ENCODE measurements around the gene TASP1. TPM values are rescaled to one million over a fixed set of nuclear protein-coding genes. Genes with fewer than 3 reads are reported as not detected.

TASP1 gene
- polyA plus RNA-seq, 1 donor (not counting 4 experiments of a cell fraction or from before 2014, with no cell fraction given), result 17.4 TPM

GRCh38 chr20:13449868-13450434, 188.8 kb downstream of the TASP1 start:
- peaks cover 10% of the 10 kb centered on the region for H3K4me1 ChIP-seq (ENCODE audit: control insufficient read depth, extremely low read depth, insufficient read depth, low read length)
- TF ChIP-seq EZH2 (IDR thresholded peaks at IDR 0.05; ENCODE audit: low read length), result no peak
- no peak for TF ChIP-seq CTCF (optimal IDR thresholded peaks at IDR 0.05 in 1 of 3, IDR thresholded peaks at IDR 0.05 in 1 of 3, conservative IDR thresholded peaks at IDR 0.05 in 1 of 3; ENCODE audit: extremely low read depth in 1 of 3, insufficient read depth in 2 of 3, low read length in 3 of 3)
- FAIRE-seq (no peak), DNase-seq (ENCODE audit: low read depth, low spot score) (no peak)
- H2AFZ ChIP-seq (ENCODE audit: control insufficient read depth, low read length), result no peak overlapping the region
- no peaks in the 10 kb centered on the region for H3K27me3 ChIP-seq (ENCODE audit: control insufficient read depth, extremely low read depth, insufficient read depth, low read length)
- H3K9ac ChIP-seq (ENCODE audit: control insufficient read depth, extremely low read depth, insufficient read depth, low read length), result no peak overlapping the region
- no peaks in the 10 kb centered on the region for H3K36me3 ChIP-seq (ENCODE audit: control insufficient read depth in 2 of 2, extremely low read depth in 1 of 2, insufficient read depth in 2 of 2, low read length in 2 of 2)
- dilution Hi-C loops (cut with MboI; ENCODE audit: extremely low pct_ligation_motif_present, low sequenced_read_pairs), result no loop called here
- H3K79me2 ChIP-seq (ENCODE audit: control insufficient read depth, insufficient read depth, low read length), result no peaks in the 10 kb centered on the region
- no peak overlapping the region for H3K4me3 ChIP-seq (ENCODE audit: control insufficient read depth in 2 of 3, extremely low read depth in 1 of 3, insufficient read depth in 2 of 3, low read depth in 1 of 3, low read length in 3 of 3)
- no peaks in the 10 kb centered on the region for H3K9me1 ChIP-seq (ENCODE audit: control insufficient read depth, extremely low read depth, insufficient read depth, low read length)
- no peak overlapping the region for H3K4me2 ChIP-seq (ENCODE audit: control insufficient read depth, extremely low read depth, insufficient read depth, low read depth, low read length)
- H3K9me3 ChIP-seq (ENCODE audit: control insufficient read depth, low read depth, low read length), result no peaks in the 10 kb centered on the region
- no peaks in the 10 kb centered on the region for H4K20me1 ChIP-seq (ENCODE audit: control insufficient read depth, extremely low read depth, insufficient read depth, low read length)
- H3K27ac ChIP-seq (ENCODE audit: control insufficient read depth, insufficient read depth, low read length), result no peak overlapping the region

GRCh38 chr20:13447385-13448180, 191.1 kb downstream of the TASP1 start:
- no peak overlapping the region for H3K27ac ChIP-seq (ENCODE audit: control insufficient read depth, insufficient read depth, low read length)
- DNase-seq (ENCODE audit: low read depth, low spot score) (no peak), FAIRE-seq (no peak)
- no peaks in the 10 kb centered on the region for H3K9me3 ChIP-seq (ENCODE audit: control insufficient read depth, low read depth, low read length)
- no peaks in the 10 kb centered on the region for H3K79me2 ChIP-seq (ENCODE audit: control insufficient read depth, insufficient read depth, low read length)
- H3K4me2 ChIP-seq (ENCODE audit: control insufficient read depth, extremely low read depth, insufficient read depth, low read depth, low read length), result no peak overlapping the region
- dilution Hi-C loops (cut with MboI; ENCODE audit: extremely low pct_ligation_motif_present, low sequenced_read_pairs), result no loop called here
- no peaks in the 10 kb centered on the region for H3K36me3 ChIP-seq (ENCODE audit: control insufficient read depth in 2 of 2, extremely low read depth in 1 of 2, insufficient read depth in 2 of 2, low read length in 2 of 2)
- H3K4me1 ChIP-seq (ENCODE audit: control insufficient read depth, extremely low read depth, insufficient read depth, low read length), result no peaks in the 10 kb centered on the region
- no peak for TF ChIP-seq EZH2 (IDR thresholded peaks at IDR 0.05; ENCODE audit: low read length)
- TF ChIP-seq CTCF (optimal IDR thresholded peaks at IDR 0.05 in 1 of 3, IDR thresholded peaks at IDR 0.05 in 1 of 3, conservative IDR thresholded peaks at IDR 0.05 in 1 of 3; ENCODE audit: extremely low read depth in 1 of 3, insufficient read depth in 2 of 3, low read length in 3 of 3), result no peak
- no peaks in the 10 kb centered on the region for H4K20me1 ChIP-seq (ENCODE audit: control insufficient read depth, extremely low read depth, insufficient read depth, low read length)
- no peak overlapping the region for H3K4me3 ChIP-seq (ENCODE audit: control insufficient read depth in 2 of 3, extremely low read depth in 1 of 3, insufficient read depth in 2 of 3, low read depth in 1 of 3, low read length in 3 of 3)
- H3K9ac ChIP-seq (ENCODE audit: control insufficient read depth, extremely low read depth, insufficient read depth, low read length), result no peak overlapping the region
- no peaks in the 10 kb centered on the region for H3K27me3 ChIP-seq (ENCODE audit: control insufficient read depth, extremely low read depth, insufficient read depth, low read length)
- no peaks in the 10 kb centered on the region for H3K9me1 ChIP-seq (ENCODE audit: control insufficient read depth, extremely low read depth, insufficient read depth, low read length)
- no peak overlapping the region for H2AFZ ChIP-seq (ENCODE audit: control insufficient read depth, low read length)
